Measurements from ENCODE around the gene CPZ.

CPZ gene

DNA sequence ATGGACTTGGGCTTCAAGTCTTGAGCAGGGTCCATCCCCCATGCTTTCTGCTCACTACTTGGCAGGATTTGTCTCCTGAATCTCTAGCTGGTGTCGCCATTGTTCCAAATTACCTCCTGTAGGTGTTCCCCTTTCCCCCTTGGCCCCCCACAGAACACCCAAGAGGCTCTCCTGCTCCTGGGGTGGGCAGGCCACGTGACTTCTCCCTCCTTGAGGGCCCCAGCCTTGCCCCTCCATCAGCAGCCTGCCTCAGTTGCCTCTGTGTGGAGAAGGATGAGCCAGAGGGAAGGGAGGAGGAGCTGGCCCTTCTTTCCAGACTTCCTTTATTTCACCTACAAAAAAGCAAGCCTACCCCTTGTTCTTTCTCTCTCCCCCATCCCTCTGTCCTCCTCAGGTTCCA is 10.5 kb upstream of the CPZ start:
- no peaks in the 10 kb centered on the region for H3K9me3 Mint-ChIP-seq
- H3K27me3 Mint-ChIP-seq, result peaks cover 9% of the 10 kb centered on the region
- no peak for ATAC-seq
- DNase-seq, result no peak
- no peak overlapping the region for H3K27ac Mint-ChIP-seq
- H3K4me3 Mint-ChIP-seq, result no peak overlapping the region
- no peaks in the 10 kb centered on the region for H3K4me1 Mint-ChIP-seq
- H3K36me3 Mint-ChIP-seq (ENCODE audit: low read depth), result no peaks in the 10 kb centered on the region

DNA sequence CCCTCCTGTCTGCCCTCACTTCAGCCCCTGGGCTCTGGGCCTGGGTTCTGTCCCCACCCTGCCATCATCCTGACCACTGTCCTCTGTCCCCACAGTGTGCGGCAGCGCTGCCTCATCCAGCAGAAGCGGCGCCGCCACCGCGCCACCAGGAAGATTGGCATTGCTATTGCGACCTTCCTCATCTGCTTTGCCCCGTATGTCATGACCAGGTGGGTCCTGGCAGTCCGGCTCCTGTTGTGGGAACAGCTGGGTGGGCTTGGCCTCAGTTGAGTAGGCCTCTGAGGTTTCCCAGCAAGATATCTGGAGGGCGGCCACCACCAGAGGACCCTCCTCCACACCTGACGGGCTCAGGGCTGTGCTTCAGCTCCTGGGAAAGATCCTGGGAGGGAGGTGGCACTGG is 10.1 kb upstream of the CPZ start:
- Mint-ChIP-seq H3K4me1 (no peaks in the 10 kb centered on the region), H3K27ac (no peak overlapping the region), H3K27me3 (peaks cover 9% of the 10 kb centered on the region), H3K9me3 (no peaks in the 10 kb centered on the region), H3K4me3 (no peak overlapping the region), H3K36me3 (ENCODE audit: low read depth) (no peaks in the 10 kb centered on the region)
- no peak for ATAC-seq
- no peak for DNase-seq

- Mint-ChIP-seq H3K9me3 (no peaks in the 10 kb centered on the region), H3K27me3 (peaks cover 9% of the 10 kb centered on the region), H3K4me1 (no peaks in the 10 kb centered on the region), H3K4me3 (no peak overlapping the region), H3K36me3 (ENCODE audit: low read depth) (no peaks in the 10 kb centered on the region), H3K27ac (no peak overlapping the region)
- no peak for ATAC-seq
- no peak for DNase-seq
These were observed 9.5 kb upstream of the CPZ start for GRCh38 chr4:8582941-8583654.

- no peak overlapping the region for H3K4me3 Mint-ChIP-seq
- no peaks in the 10 kb centered on the region for H3K9me3 Mint-ChIP-seq
- ATAC-seq (no peak), DNase-seq (no peak)
- no peaks in the 10 kb centered on the region for H3K4me1 Mint-ChIP-seq
- no peaks in the 10 kb centered on the region for H3K36me3 Mint-ChIP-seq (ENCODE audit: low read depth)
- H3K27ac Mint-ChIP-seq, result no peak overlapping the region
- peaks cover 9% of the 10 kb centered on the region for H3K27me3 Mint-ChIP-seq
These were observed 8.9 kb upstream of the CPZ start for GRCh38 chr4:8583655-8584025.

GRCh38 chr4:8585186-8585585 is 7.4 kb upstream of the CPZ start:
- Mint-ChIP-seq H3K27me3 (no peaks in the 10 kb centered on the region), H3K27ac (no peak overlapping the region), H3K4me1 (no peaks in the 10 kb centered on the region), H3K4me3 (no peak overlapping the region), H3K36me3 (ENCODE audit: low read depth) (no peaks in the 10 kb centered on the region), H3K9me3 (no peaks in the 10 kb centered on the region)
- no peak for DNase-seq
- ATAC-seq, result no peak

DNA sequence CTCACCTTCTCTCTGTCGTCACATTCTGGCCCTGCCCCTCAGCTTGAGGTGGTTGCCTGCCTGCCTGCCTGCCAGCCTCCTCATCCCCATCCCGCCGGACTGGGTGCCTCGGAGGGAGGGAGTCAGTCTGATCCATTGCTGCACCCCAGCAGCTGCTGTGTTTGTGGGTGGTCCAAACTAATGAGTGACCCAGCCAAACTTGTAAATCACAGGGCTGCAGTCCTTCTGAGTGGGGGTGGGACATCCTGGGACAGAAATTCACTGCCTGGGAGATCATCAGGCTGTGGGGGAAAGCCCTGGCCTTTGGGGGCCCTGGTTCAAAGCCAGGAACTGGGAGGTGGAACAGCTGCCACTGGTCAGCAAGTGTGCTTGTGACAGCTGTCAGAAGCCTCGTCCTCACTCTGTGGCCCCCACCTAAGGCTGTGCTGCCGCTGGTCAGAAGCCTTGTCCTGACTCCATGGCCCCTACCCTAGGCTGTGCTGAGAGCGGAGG is 6.8 kb upstream of the CPZ start:
- Mint-ChIP-seq H3K9me3 (no peaks in the 10 kb centered on the region), H3K27me3 (no peaks in the 10 kb centered on the region), H3K4me3 (no peak overlapping the region), H3K36me3 (ENCODE audit: low read depth) (no peaks in the 10 kb centered on the region), H3K27ac (no peak overlapping the region), H3K4me1 (no peaks in the 10 kb centered on the region)
- ATAC-seq (no peak), DNase-seq (no peak)

- Mint-ChIP-seq H3K36me3 (ENCODE audit: low read depth) (no peaks in the 10 kb centered on the region), H3K4me3 (no peak overlapping the region), H3K27ac (no peak overlapping the region), H3K4me1 (no peaks in the 10 kb centered on the region), H3K9me3 (no peaks in the 10 kb centered on the region), H3K27me3 (peaks cover 2% of the 10 kb centered on the region)
- no peak for ATAC-seq
- no peak for DNase-seq
These were observed 6.3 kb upstream of the CPZ start for GRCh38 chr4:8586246-8586645.

DNA sequence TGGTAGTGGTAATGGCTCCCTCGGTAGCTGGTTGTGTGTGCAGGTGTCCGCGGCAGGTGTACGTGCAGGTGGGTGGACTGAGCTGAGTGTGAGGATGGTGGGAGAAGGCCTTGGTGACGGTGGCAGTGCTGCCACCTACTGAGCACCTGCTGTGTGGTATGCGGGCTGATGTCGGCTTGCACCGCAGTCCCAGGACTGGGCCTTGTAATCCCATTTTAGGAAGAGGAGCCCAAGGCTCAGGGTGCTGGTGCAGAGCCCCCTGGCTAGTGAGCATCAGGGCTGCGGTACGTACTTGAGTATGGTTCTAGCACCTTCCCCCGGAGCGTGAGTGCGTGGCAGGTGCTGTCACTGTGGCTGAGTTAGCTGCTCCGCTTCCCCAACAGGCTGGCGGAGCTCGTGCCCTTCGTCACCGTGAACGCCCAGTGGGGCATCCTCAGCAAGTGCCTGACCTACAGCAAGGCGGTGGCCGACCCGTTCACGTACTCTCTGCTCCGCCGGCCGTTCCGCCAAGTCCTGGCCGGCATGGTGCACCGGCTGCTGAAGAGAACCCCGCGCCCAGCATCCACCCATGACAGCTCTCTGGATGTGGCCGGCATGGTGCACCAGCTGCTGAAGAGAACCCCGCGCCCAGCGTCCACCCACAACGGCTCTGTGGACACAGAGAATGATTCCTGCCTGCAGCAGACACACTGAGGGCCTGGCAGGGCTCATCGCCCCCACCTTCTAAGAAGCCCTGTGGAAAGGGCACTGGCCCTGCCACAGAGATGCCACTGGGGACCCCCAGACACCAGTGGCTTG is 5.7 kb upstream of the CPZ start:
- H3K36me3 Mint-ChIP-seq (ENCODE audit: low read depth), result no peaks in the 10 kb centered on the region
- H3K27ac Mint-ChIP-seq, result no peak overlapping the region
- no peak for DNase-seq
- H3K27me3 Mint-ChIP-seq, result peaks cover 6% of the 10 kb centered on the region
- no peaks in the 10 kb centered on the region for H3K4me1 Mint-ChIP-seq
- H3K9me3 Mint-ChIP-seq, result no peaks in the 10 kb centered on the region
- H3K4me3 Mint-ChIP-seq, result no peak overlapping the region
- ATAC-seq, result no peak

DNA sequence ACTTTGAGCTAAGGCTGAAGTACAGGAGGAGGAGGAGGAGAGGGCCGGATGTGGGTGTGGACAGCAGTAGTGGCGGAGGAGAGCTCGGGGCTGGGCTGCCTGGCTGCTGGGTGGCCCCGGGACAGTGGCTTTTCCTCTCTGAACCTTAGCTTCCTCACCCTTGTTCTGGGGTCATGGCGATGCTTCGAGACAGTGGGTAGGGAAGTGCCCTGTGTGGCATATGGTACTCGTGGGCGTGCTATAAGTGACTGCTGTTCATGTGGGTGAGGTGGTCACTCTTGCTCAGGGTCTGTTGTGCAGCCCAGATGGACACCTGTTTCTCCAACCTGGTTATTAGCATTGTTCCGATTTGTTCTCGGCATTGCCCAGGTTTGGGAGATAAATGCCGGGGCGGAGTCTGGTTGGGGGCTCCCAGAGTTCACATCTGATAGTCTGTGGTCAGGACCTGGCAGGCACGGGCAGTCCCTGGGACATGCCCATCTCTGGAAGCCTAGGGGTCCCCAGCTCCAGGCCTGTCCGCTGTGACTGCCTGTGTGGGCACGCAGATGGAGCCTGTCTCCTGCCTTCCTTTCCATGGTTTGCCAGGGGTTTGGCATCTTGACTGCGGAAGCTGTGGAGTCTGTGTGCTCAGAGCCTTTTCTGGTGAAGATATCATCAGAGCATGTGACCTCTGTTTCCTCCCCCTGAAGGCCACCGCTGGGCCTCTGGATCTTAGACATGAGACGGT is 4.9 kb upstream of the CPZ start:
- Mint-ChIP-seq H3K4me1 (no peaks in the 10 kb centered on the region), H3K27me3 (peaks cover 7% of the 10 kb centered on the region), H3K4me3 (no peak overlapping the region), H3K9me3 (no peaks in the 10 kb centered on the region), H3K27ac (no peak overlapping the region), H3K36me3 (ENCODE audit: low read depth) (no peaks in the 10 kb centered on the region)
- ATAC-seq, result no peak
- no peak for DNase-seq

- no peak for ATAC-seq
- Mint-ChIP-seq H3K4me1 (no peaks in the 10 kb centered on the region), H3K36me3 (ENCODE audit: low read depth) (no peaks in the 10 kb centered on the region), H3K27ac (no peak overlapping the region), H3K9me3 (no peaks in the 10 kb centered on the region), H3K27me3 (peaks cover 7% of the 10 kb centered on the region), H3K4me3 (no peak overlapping the region)
- no peak for DNase-seq
These were observed 4.4 kb upstream of the CPZ start for GRCh38 chr4:8588196-8588470.

- H3K4me1 Mint-ChIP-seq, result no peaks in the 10 kb centered on the region
- H3K27ac Mint-ChIP-seq, result no peak overlapping the region
- DNase-seq, result no peak
- peaks cover 15% of the 10 kb centered on the region for H3K27me3 Mint-ChIP-seq
- H3K4me3 Mint-ChIP-seq, result no peak overlapping the region
- ATAC-seq, result no peak
- H3K36me3 Mint-ChIP-seq (ENCODE audit: low read depth), result no peaks in the 10 kb centered on the region
- H3K9me3 Mint-ChIP-seq, result no peaks in the 10 kb centered on the region
These were observed 3.2 kb upstream of the CPZ start for GRCh38 chr4:8589336-8589735.

- no peak for DNase-seq
- Mint-ChIP-seq H3K4me1 (no peaks in the 10 kb centered on the region), H3K27ac (no peak overlapping the region), H3K36me3 (ENCODE audit: low read depth) (no peaks in the 10 kb centered on the region), H3K27me3 (peaks cover 18% of the 10 kb centered on the region), H3K9me3 (no peaks in the 10 kb centered on the region), H3K4me3 (no peak overlapping the region)
- no peak for ATAC-seq
These were observed 2.6 kb upstream of the CPZ start for GRCh38 chr4:8589823-8590545.

GRCh38 chr4:8590546-8590880 is 2.1 kb upstream of the CPZ start:
- no peaks in the 10 kb centered on the region for H3K4me1 Mint-ChIP-seq
- no peak overlapping the region for H3K4me3 Mint-ChIP-seq
- DNase-seq (no peak), ATAC-seq (no peak)
- peaks cover 18% of the 10 kb centered on the region for H3K27me3 Mint-ChIP-seq
- no peaks in the 10 kb centered on the region for H3K36me3 Mint-ChIP-seq (ENCODE audit: low read depth)
- H3K27ac Mint-ChIP-seq, result no peak overlapping the region
- no peaks in the 10 kb centered on the region for H3K9me3 Mint-ChIP-seq

- Mint-ChIP-seq H3K36me3 (ENCODE audit: low read depth) (no peaks in the 10 kb centered on the region), H3K4me3 (no peak overlapping the region)
These were observed 1.5 kb upstream of the CPZ start for GRCh38 chr4:8591114-8591513.

More at GRCh38 chr4:8591114-8591513, 1.5 kb upstream of the CPZ start:
- ATAC-seq (no peak), DNase-seq (no peak)
- Mint-ChIP-seq H3K27ac (no peak overlapping the region), H3K4me1 (no peaks in the 10 kb centered on the region), H3K27me3 (peaks cover 18% of the 10 kb centered on the region), H3K9me3 (no peaks in the 10 kb centered on the region)

Measured in activated naive CD8-positive, alpha-beta T cell treated with anti-CD3 and anti-CD28 coated beads, Interleukin-2, amount 50 U/mL, for 24 hours (primary cell).